Stimulated activated CD4-positive, alpha-beta T cell treated with anti-CD3 and anti-CD28 coated beads, Interleukin-1b, Interleukin-23, amount 100 ng/mL, for 1 hour (primary cell): ENCODE measurements around the gene CNDP2.
"Not testable (repeated sequence)": the region's sequence is repeated elsewhere in the genome, so short reads cannot be mapped to it uniquely, and the experiment has no call there.

ENCODE experiments used
- DNase-seq, 2 donors: peaks; one replicate each; pipeline ENCODE4 v3.0.0-alpha.2; 2020; ENCODE audit warnings: low read depth in 2 of 2

CNDP2 gene

DNA sequence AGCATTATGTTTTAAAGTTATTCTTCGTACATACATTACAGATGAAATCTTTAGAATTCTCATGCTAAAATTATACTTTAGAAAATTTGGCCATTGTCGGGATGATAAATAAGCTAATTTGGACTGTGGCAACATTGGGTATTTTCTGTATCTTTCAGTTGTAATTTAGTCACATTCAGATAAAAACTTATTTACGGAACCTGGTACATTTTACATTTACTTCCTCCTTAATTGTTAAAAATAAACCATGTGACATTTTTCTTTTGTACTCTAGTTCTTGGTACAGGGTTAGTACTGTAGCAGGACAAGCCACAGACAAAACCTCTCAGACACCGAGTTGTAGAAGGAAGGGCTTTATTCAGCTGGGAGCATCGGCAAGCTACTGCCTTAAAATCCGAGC, 4.2 kb downstream of the CNDP2 start:
- no peak for DNase-seq

DNA sequence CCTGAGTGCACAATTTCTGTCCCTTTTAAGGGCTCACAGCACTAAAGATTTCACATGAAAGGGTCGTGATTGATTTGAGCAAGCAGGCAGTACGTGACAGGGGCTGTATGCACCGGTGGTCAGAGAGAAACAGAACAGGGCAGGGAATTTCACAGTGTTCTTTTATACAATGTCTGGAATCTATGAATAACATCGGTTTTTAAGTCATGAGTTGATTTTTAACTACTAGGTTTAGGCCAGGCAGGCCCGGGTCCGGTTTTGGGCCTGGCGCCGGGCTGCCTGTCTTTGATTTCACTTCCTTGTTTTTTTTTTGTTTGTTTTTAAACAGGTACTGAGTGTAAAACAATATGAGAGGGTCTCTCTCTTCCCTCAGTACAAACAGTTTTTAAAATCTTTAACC, 4.6 kb downstream of the CNDP2 start:
- not testable (repeated sequence) for DNase-seq

DNA sequence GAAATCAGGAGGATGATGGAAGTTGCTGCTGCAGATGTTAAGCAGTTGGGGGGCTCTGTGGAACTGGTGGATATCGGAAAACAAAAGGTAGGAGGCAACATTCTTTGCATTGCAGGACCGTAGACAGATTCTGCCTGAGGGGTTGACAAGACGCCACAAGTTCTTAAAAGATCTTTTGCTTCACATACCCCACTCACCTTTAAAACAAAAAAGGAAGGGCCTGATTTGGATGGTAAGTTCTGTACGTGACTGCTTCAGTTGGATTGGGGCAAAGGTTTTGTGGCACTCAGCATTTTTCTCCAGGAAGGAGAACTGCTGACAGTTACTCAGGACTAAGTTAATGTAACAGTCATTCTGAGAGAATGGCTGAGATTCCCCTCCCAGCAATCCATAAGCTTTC, 5.2 kb downstream of the CNDP2 start:
- no peak for DNase-seq

DNA sequence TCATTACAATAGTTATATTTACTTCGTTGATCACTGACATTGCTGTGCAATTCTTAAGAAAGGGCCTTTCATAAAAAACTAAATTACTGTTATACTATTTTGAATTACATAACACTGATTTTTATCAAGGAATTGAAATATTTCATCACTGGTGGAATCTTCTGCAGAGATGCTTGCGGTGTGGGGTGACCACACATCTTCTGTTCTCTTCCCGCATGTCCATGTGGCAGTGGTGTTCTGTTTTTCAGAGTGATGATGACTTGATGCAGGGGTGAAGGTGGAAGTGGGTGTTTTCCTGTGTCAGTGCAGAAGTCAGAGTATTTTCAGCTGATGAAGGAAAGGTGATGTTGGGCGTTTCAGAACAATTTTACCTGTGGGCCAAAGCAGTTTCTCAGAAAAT, 7.0 kb downstream of the CNDP2 start:
- no peak for DNase-seq

DNA sequence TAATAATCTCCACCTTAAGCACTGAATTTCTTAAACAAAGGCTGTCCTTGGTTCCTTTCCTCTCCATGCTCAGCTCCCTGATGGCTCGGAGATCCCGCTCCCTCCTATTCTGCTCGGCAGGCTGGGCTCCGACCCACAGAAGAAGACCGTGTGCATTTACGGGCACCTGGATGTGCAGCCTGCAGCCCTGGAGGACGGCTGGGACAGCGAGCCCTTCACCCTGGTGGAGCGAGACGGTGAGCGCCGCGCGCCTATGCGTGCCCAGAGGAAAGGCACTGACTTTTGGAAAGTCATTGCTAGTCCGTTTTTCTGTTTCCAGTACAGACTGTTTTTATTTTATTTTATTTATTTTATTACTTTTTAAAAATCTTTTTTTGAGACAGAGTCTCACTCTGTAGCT, 9.6 kb downstream of the CNDP2 start:
- DNase-seq, result no peak

DNA sequence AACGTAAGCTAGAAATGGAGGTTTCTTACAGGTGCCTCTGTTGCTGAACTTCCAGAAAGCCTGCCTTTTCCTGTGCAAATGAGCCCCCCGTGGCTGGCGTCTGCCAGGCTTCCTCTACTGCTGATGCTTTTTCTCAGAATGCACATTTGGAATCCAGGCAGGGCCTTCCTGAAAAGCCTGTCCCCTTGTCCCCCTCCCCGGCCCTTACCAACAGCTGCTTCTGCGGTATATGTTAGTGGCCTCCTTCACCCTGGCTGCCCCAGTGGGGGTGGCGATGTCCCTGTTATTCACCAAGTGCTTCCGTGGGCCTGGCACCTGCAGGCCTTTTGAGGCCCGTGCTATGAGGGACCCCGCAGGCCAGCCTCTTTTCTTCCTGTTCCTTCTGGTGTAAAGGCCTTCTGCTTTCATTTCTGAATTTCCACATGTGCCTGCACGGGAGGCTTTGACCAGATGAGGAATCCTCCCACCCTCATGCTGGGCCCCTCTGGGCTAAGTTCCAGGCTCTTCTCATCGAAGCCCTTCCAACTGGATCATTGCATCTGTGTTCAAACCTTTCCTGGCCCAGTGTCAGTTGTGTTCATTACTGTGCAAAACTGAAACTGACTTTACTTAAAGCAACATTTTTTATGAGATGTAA, 10.4 kb downstream of the CNDP2 start:
- DNase-seq, result no peak

DNA sequence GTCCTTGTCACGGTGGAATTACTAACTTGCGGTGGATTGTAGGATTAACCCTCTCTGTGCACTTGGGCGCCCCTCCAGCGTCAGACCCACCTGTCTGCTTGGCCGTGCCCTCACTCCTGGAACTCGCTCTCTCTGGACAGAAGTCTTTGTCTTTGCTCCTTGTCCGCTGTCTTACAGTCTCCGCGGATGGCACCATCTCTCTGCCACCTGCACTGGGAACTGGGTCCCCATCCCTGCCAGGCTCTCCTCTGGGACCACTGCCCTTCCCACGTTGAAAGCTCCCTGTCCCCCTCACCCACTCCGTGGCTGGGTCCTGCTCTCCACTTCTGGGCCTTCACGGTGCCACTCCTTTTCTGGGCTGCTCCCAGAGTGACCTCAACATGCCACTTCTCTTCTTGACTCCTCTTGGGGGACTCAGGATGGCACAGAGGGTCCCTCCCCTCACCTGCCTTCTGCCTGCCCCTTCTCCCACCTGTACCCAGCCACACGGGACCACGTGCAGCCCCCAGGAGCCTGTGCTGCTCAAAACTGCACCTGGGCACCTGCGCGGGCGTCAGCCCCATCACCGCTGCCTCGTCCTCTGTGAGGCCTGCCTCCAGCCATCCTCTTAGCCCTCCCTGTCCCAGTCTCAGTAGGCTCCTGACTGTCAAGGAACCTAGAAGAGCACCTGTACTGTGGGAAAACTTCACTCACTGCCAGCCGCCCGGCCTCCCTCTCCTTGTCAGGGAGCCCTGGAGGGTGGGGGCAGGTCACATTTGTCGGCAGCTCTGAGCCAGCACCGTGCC, 11.1 kb downstream of the CNDP2 start:
- DNase-seq, result no peak

DNA sequence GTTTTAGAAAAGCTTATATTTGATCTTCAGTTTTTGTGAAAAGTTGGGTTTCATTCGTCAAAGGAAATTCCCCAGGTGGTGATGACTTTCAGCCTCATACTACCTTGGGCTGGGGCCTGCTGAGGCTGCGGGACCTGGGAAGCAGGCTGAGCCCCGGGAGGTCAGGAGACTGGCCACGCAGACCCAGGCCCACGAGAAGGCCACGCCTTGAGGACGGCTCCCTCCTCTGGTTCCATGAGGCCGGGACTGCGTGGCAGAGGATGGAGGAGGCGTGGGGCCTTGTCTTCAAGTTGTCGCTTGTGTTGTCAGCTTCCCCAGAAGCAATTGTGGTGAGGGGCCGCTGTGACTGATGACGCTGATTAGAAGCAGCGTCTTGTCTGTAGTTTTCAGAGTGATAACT, 11.8 kb downstream of the CNDP2 start:
- no peak for DNase-seq

DNA sequence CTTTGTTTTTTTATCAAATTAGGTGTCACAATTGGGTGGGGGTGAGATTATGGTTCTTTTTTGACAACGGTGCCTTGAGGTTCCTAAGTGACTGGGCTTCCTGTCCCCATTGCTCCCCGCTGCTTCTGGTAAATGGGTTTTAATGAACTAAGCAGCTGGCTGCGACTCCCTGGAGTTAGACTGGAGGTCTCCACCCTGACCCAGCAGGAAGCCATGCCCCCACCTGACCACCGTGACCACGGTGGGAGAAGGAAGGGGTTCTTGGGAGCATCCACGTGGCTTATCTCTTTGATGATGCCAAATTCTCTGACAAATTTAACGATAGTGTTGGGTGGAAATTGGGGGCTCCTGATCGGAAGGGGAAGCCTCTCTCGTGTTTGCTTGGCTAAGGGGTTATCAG, 12.2 kb downstream of the CNDP2 start:
- DNase-seq, result no peak

DNA sequence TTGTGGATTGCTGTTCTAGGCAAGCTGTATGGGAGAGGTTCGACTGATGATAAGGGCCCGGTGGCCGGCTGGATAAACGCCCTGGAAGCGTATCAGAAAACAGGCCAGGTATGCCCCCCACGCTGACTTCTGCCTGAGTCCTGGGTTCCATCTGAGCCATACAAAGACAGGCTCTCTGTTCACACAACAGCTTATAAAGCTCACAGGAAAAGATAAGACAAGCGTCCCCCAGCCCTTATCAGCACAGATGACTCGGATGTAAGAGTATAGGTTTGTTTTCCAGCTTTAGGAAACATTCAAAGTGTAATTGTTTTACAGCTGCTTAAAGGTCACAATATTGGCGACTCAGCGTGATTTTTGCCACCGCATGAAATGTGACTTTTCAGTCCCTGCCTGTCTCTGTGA, 12.7 kb downstream of the CNDP2 start:
- DNase-seq, result no peak

DNA sequence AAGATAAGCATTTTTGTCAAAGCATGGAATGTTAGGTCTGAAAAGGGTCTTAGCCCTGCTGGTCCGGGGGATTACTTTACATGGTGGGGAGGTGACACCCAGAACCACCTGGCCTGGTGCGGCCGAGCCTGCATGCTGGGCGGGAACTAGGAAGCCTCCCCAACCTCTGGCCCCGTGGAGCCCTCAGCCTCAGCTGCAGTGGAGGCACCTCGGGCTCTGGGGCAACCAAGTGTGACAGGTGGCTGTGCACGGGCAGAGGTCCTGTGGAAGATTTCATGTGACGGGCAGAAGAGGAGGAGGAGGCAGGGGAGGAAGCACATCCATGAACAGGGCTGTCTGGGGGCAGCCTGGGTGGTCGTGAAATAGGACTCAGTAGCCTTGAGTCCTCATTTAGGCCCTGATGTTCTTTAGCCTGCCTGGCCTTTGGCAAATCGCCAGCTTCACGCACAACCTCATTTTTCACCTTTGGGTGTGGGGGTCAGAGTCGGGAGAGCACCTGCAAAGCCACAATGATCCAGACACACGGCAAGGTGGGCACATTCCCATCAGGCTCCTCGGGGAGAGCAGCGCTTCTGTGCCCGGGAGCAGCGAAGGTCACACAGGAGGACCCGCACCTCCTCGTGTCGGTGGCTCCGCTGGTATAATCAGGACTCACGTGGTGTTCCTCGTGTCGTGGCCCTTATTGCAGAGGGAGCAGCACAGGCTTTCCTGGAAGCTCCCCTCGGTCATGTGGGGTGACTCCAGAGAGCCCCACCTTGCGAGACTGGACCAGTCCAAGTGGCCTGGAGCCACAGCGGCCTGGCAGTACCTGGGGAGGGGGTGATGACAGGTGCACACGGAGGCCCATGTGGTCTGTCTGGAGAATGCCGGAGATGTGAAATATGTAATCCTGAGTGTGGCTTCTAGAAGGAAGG, 13.9 kb downstream of the CNDP2 start:
- no peak for DNase-seq

DNA sequence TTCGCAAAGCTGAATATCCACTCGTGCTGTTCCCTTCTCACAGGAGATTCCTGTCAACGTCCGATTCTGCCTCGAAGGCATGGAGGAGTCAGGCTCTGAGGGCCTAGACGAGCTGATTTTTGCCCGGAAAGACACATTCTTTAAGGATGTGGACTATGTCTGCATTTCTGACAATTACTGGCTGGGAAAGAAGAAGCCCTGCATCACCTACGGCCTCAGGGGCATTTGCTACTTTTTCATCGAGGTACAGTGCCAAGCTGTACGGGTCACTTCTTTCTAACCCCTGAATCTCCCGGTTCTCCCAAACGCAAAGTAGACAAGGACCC, 14.6 kb downstream of the CNDP2 start:
- no peak for DNase-seq

DNA sequence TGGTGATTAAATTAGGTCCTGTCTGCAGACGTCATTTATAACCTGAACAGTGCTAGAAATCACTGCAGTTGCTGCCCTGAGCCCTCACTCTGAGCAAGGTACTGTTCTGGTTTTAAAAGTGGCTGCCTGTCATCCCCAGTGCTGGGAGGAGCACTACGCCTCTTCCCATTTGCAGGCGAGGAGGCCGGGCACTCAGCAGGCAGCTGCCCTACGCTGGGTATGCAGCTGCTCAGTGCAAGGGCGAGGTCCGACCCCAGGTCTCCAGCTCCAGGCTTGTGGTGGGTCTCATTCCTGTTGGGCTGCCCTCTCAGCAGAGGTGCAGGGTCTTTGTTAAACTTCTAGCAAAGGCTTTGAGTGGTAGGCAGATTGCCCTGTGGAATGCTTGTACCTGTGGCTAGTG, 15.7 kb downstream of the CNDP2 start:
- DNase-seq, result no peak

DNA sequence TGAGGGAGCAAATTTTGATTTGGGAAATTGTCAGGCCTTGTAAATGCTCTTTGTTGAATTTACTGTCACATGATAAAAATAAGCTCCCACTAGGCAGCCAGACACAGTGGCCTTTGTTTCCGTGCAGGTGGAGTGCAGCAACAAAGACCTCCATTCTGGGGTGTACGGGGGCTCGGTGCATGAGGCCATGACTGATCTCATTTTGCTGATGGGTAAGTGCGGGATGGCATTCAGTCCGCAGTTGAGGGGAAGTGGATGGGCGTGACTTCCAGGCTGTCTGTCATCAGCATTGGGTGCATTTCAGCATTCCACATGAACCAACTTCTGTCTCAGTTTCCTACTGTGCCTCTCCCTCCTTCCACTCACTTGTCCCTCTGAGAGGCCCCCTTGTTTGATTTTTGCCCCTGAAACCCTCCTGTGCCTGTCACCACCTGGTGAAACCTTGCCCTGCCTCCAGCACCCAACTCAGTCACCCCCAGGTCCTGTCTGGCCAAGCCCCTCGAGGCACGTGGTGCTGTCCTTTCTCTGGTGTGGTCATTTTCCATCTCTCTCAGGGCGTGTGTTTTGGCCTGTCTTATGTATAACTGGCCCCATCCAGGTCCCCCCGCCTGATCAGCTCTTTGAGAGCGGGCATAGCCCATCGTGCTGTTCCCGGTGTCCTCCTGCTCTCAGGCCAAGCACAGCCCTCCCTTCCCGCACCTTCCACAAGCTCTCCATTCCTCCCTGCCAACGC, 16.3 kb downstream of the CNDP2 start:
- DNase-seq, result no peak

DNA sequence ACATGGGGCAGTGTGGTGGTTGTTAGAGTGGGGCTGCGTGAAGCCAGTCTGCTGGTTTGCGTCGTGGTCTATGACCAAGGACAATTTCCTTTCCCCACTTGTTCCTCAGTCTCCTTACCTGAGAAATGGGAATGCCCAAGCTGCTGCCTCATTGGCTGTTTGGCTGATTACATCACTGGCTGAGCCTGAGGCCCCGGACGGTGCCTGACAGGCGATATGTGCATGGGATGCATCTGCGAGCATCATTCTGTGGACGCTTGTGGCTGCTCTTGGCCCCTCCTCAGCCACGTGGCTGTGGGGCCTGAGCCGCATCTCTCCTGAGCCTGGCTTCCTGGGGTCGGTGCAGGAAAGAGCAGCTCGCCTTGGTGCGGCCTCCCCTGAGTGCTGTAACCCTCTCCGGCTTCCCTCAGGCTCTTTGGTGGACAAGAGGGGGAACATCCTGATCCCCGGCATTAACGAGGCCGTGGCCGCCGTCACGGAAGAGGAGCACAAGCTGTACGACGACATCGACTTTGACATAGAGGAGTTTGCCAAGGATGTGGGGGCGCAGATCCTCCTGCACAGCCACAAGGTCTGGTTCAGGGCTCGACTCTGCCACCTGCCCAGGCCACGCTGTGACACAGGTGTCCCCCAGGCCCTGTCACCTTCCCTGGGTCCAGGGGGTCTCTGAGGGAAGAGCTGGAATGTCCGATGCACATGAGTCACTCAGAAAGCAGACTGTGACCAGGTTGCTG, 17.2 kb downstream of the CNDP2 start:
- no peak for DNase-seq

DNA sequence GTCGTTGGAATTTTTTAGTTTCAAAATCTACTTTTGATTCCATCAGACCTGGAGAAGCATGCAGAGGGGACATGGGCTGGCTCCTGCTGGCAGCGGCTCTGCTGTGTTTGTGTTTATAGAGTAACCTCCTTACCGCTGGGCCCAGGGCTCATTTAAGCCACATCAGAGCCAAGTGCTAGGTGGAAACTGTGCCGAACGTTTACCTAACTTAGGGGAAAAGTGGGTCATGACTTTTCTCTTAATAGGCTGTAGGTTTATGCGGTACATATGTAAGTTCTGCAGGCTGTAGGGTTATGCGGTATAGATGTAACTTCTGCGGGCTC, 17.7 kb downstream of the CNDP2 start:
- no peak for DNase-seq

DNA sequence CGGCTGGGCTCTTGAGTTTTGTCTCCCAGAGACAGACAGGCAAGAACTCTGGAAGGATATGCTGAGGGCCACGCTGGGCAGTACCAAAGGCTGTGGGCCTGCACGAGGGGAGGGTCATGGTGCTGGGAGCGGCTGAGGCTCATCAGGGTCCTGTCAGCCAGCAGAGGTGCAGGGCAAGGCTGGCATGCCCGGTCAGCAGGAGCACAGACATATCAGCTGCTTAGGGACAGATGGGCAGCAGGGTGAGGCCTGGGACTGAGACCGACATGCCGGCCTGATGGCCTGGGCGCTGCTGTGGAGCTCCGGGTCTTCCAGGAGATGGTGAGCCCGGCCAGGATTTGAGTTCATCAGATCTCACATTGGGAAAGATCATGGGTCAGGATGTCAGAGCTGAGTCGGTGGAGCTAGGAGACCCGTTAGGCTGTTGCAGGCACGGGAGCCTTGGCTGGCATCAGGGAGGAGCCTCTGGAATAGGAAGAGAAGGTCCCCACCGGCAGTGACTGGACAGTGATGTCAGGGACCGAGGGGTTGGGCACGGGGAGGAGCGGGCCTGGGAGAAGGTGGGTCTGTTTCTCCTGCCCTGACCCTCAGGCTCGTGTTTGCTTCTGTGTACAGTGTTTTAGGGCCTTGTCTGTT, 18.8 kb downstream of the CNDP2 start:
- DNase-seq, result no peak

DNA sequence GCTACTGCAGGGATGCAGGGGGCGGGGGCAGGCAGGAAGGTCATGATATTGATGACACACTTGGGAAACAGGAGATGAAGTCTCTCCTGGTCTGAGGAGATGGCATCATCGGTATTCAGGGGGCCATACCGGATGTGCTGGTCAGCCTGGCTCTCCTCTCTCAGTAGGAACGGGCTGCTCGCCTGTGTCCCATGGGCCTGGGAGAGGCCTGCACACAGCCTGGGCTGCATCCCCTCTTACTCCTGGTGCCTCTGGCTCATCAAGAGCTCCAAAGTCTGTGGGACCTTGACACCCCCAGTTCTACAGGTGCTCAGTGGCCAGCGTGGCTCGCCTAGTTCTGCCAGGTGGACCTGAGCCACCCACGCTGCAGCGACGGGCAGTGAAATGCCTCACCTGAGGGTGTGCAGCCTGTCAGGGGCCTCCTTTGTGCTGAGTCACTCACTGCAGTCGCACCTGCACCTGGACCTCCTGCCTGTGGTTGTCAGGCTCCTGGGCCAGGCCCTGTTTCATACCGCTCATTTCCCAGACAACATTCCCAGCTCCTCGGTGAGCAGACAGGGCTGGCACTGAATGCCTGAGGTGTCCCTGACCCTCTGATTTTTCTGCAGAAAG, 19.6 kb downstream of the CNDP2 start:
- no peak for DNase-seq

DNA sequence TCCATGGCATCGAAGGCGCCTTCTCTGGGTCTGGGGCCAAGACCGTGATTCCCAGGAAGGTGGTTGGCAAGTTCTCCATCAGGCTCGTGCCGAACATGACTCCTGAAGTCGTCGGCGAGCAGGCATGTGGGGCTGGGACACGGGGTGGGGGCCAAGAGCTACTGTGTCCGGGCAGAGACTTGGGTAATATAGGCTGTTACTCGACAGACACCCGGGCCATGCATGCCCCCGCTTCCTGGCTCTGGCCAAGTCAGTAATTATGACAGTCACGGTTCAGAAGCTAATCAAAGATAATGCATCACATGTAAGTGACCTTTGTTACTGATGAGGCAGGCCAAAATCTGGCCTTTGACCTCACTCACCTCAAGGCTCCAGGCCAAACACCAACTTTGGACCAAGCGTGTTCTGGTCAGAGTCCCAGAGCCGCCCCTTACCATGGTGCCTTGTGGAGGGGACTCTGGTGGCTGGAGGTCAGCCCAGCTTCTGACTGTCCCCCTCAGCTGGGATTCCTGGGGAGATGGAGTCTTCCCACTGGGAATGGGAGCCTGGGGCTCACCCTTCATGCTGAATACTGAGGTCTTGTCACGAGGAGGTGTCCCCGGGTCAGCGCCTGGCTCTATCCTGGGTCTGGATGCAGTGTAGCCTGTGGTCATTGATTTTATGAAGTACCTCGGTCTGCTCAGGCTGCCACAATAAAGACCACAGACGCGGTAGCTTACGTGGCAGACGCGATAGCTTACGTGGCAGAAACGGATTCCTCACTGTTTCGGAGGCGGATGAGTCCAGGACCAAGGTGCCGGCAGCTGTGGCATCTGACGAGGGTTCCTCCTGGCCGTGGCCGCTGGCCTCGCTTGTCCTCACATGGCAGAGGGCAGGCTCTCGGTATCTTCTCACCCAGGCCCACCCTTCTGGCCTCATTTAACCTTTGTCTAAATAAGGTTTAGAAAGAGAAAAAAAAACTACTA, 20.4 kb downstream of the CNDP2 start:
- no peak for DNase-seq
